WTC11 (cell line): Measurements from ENCODE around the gene ZRANB1.

Source experiments
- ZBTB21 ChIP-seq: sonication (generic); formaldehyde crosslinking; IDR thresholded peaks from 2 replicates; pipeline ENCODE4 v1.8.1; 2023; ENCODE audit warnings: mild to moderate bottlenecking, missing genetic modification reagents, borderline replicate concordance
- TF ChIP-seq, protein P1 (sequence below): fragments of 200-600 bp; IDR thresholded peaks from 2 replicates; pipeline ENCODE4 v1.8.0; 2022; ENCODE audit warnings: antibody characterized with exemption

DNA sequence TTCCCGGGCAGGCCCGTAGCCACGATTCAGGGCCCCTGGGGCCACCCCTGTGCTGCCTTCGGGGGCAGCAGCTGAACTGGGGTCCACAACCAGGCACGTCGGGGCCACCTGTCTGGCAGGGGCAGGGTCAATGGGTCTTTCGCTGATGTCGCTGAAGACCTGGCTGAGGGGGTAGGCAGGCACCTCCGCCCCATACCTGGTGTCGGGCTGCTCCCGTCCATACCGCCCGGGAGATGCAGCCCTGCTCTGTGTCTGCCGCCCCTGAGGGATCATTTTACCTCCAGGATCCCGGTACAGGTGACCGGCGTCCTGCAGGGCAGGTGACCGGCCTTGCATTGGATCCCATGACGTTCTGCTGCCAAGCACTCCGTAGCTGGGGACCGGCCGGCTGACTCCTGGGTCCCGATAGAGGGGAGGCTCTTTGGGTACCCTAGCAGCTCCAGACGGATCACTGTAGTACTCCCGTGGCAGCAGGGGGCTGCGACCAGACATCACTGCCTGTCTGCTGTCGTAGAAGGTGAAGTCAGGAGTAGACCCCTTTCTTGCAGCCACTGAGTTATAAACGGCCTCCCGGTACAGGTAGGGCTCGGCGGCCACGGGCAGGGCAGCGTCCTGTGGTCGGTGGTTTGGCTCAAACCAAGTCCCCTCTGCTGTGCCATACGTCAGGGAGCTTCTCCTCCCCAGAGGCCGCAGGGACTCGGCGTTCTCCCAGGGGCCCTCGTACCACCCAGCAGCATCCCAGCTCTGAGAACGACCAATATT lies 85.2 kb downstream of the ZRANB1 start:
- TF ChIP-seq ZBTB21 (CRISPR knock-in tag), result no peak
- TF ChIP-seq, protein P1, sequence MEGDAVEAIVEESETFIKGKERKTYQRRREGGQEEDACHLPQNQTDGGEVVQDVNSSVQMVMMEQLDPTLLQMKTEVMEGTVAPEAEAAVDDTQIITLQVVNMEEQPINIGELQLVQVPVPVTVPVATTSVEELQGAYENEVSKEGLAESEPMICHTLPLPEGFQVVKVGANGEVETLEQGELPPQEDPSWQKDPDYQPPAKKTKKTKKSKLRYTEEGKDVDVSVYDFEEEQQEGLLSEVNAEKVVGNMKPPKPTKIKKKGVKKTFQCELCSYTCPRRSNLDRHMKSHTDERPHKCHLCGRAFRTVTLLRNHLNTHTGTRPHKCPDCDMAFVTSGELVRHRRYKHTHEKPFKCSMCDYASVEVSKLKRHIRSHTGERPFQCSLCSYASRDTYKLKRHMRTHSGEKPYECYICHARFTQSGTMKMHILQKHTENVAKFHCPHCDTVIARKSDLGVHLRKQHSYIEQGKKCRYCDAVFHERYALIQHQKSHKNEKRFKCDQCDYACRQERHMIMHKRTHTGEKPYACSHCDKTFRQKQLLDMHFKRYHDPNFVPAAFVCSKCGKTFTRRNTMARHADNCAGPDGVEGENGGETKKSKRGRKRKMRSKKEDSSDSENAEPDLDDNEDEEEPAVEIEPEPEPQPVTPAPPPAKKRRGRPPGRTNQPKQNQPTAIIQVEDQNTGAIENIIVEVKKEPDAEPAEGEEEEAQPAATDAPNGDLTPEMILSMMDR, result no peak
